IMR-90 (cell line): ENCODE results near the gene RAI14. TPM values are rescaled to one million over a fixed set of nuclear protein-coding genes. Genes with fewer than 3 reads are reported as not detected.

Source experiments
- ATAC-seq: fragments of 200-7000 bp; cut with Tn5 transposase; 2 replicates; pipeline ENCODE4 v1.9.1; 2020; ENCODE audit warnings: low read depth, mild to moderate bottlenecking, moderate library complexity
- BruUV-seq: library from RNA; stranded (reverse); fragments of 400-500 nt; replicated peaks from 2 replicates; lab custom pipeline; 2021; lab: Mats Ljungman, UMichigan
- CTCF ChIA-PET: fragments of 300-600 bp; formaldehyde crosslinking; extraction: SDS; loops from one replicate; lab custom pipeline; 2021; ENCODE audit warnings: antibody characterized with exemption; lab: Yijun Ruan, JAX
- POLR2A ChIA-PET: fragments of 300-600 bp; sonication (Branson Sonifier 250); formaldehyde crosslinking; loops from one replicate; lab custom pipeline; 2022; ENCODE audit warnings: antibody characterized with exemption; ENCODE audit not compliant: unreplicated experiment; lab: Charles Lee
- DNase-seq: peaks from one replicate; pipeline ENCODE4 v3.0.0; 2013
- H2AFZ ChIP-seq: replicated peaks from 2 replicates; pipeline ENCODE3; 2013; ENCODE audit warnings: low read length, mild to moderate bottlenecking; ENCODE audit not compliant: poor library complexity
- H2AK5ac ChIP-seq: 2 replicates; pipeline ENCODE4 v1.6.1; 2013; ENCODE audit warnings: low read depth, low read length, inconsistent platforms
- H2AK9ac ChIP-seq: replicated peaks from 2 replicates; pipeline ENCODE3; 2013; ENCODE audit warnings: mild to moderate bottlenecking, low read depth, low read length, moderate library complexity; ENCODE audit not compliant: poor library complexity
- H2BK120ac ChIP-seq: 2 replicates; pipeline ENCODE4 v1.6.1; 2013; ENCODE audit warnings: low read depth, low read length, inconsistent platforms
- H2BK15ac ChIP-seq: 3 replicates; pipeline ENCODE4 v1.6.1; 2013; ENCODE audit warnings: low read depth, low read length, inconsistent platforms
- H2BK20ac ChIP-seq: 2 replicates; pipeline ENCODE4 v1.6.1; 2013; ENCODE audit warnings: low read depth, mild to moderate bottlenecking, inconsistent platforms, low read length, moderate library complexity
- H2BK5ac ChIP-seq: 2 replicates; pipeline ENCODE4 v1.6.1; 2013; ENCODE audit warnings: mild to moderate bottlenecking, low read depth, low read length, inconsistent platforms; ENCODE audit not compliant: poor library complexity, severe bottlenecking
- H3K14ac ChIP-seq: replicated peaks from 2 replicates; pipeline ENCODE4 v1.6.1; 2013; ENCODE audit warnings: low read depth, low read length, inconsistent platforms
- H3K18ac ChIP-seq: 2 replicates; pipeline ENCODE4 v1.6.1; 2013; ENCODE audit warnings: low read depth, low read length, control low read depth
- H3K23ac ChIP-seq: 2 replicates; pipeline ENCODE4 v1.6.1; 2013; ENCODE audit warnings: low read depth, low read length, inconsistent platforms
- H3K27ac ChIP-seq: 2 replicates; pipeline ENCODE4 v1.5.1; 2013; ENCODE audit warnings: mild to moderate bottlenecking, control low read depth, low read length; ENCODE audit not compliant: insufficient read depth
- H3K27me3 ChIP-seq: 2 replicates; pipeline ENCODE4 v1.6.1; 2013; ENCODE audit warnings: low read length; ENCODE audit not compliant: control insufficient read depth, insufficient read depth
- H3K36me3 ChIP-seq: 2 replicates; pipeline ENCODE4 v1.6.1; 2013; ENCODE audit warnings: low read length, mixed read lengths; ENCODE audit not compliant: control insufficient read depth, insufficient read depth
- H3K4ac ChIP-seq: 2 replicates; pipeline ENCODE4 v1.6.1; 2013; ENCODE audit warnings: low read depth, low read length, inconsistent platforms
- H3K4me1 ChIP-seq: 2 replicates; pipeline ENCODE4 v1.6.1; 2013; ENCODE audit warnings: low read length, mixed read lengths; ENCODE audit not compliant: control insufficient read depth, insufficient read depth
- H3K4me2 ChIP-seq: 2 replicates; pipeline ENCODE4 v1.6.1; 2013; ENCODE audit warnings: low read depth, mild to moderate bottlenecking, control low read depth, low read length, moderate library complexity
- H3K4me3 ChIP-seq: 2 replicates; pipeline ENCODE4 v1.5.1; 2013; ENCODE audit warnings: low read depth, mild to moderate bottlenecking, control low read depth, low read length, moderate library complexity; ENCODE audit not compliant: insufficient read depth
- H3K56ac ChIP-seq: 2 replicates; pipeline ENCODE4 v1.6.1; 2013; ENCODE audit warnings: low read length, inconsistent platforms; ENCODE audit not compliant: insufficient read depth; ENCODE audit errors: extremely low read depth
- H3K79me1 ChIP-seq, 2 experiments: 2 replicates each; pipeline ENCODE4 v1.6.1; 2013; ENCODE audit warnings: low read length in 2 of 2, inconsistent platforms in 1 of 2, low read depth in 1 of 2
- H3K9ac ChIP-seq: 2 replicates; pipeline ENCODE4 v1.6.1; 2013; ENCODE audit warnings: low read depth, low read length, control low read depth
- H3K9me1 ChIP-seq: 2 replicates; pipeline ENCODE4 v1.6.1; 2013; ENCODE audit warnings: low read length, inconsistent platforms; ENCODE audit not compliant: insufficient read depth
- H3K9me3 ChIP-seq: 2 replicates; pipeline ENCODE4 v1.6.1; 2013; ENCODE audit warnings: low read length; ENCODE audit not compliant: control insufficient read depth, insufficient read depth
- H4K20me1 ChIP-seq: 2 replicates; pipeline ENCODE4 v1.6.1; 2013; ENCODE audit warnings: low read length, inconsistent platforms; ENCODE audit not compliant: insufficient read depth
- H4K5ac ChIP-seq: 2 replicates; pipeline ENCODE4 v1.6.1; 2013; ENCODE audit warnings: mild to moderate bottlenecking, low read depth, low read length, control low read depth
- H4K8ac ChIP-seq, 2 experiments: 2 replicates each; pipeline ENCODE4 v1.6.1; 2013; ENCODE audit warnings: low read depth in 2 of 2, low read length in 2 of 2, control low read depth in 1 of 2, inconsistent platforms in 1 of 2
- H4K91ac ChIP-seq: 2 replicates; pipeline ENCODE4 v1.6.1; 2013; ENCODE audit warnings: low read depth, low read length, inconsistent platforms; ENCODE audit not compliant: insufficient read depth
- BHLHE40 ChIP-seq: fragments of 150-350 bp; IDR thresholded peaks from 2 replicates; pipeline ENCODE4 v1.6.1; 2016; ENCODE audit warnings: mild to moderate bottlenecking, low read depth, low read length
- CEBPB ChIP-seq: IDR thresholded peaks from 2 replicates; pipeline ENCODE4 v1.6.1; 2012; ENCODE audit warnings: low read depth, low read length, improper control_type of control experiment
- CHD1 ChIP-seq: IDR thresholded peaks from 2 replicates; pipeline ENCODE4 v1.6.1; 2012; ENCODE audit warnings: low read depth, low read length, improper control_type of control experiment
- CTCF ChIP-seq: conservative IDR thresholded peaks from 2 replicates; pipeline ENCODE4 v1.5.1; 2012; ENCODE audit warnings: mild to moderate bottlenecking, low read depth, low read length, improper control_type of control experiment
- ELK1 ChIP-seq: fragments of 150-350 bp; IDR thresholded peaks from 2 replicates; pipeline ENCODE4 v1.6.1; 2016; ENCODE audit warnings: low read depth, mild to moderate bottlenecking, low read length, moderate library complexity, borderline replicate concordance
- FOS ChIP-seq: fragments of 150-350 bp; IDR thresholded peaks from 2 replicates; pipeline ENCODE4 v1.6.1; 2016; ENCODE audit warnings: low read depth, low read length
- MAFK ChIP-seq: IDR thresholded peaks from 2 replicates; pipeline ENCODE4 v1.6.1; 2012; ENCODE audit warnings: low read depth, low read length, improper control_type of control experiment
- MAZ ChIP-seq: IDR thresholded peaks from 2 replicates; pipeline ENCODE4 v1.6.1; 2012; ENCODE audit warnings: low read depth, mild to moderate bottlenecking, low read length, improper control_type of control experiment, moderate library complexity, borderline replicate concordance
- MXI1 ChIP-seq: IDR thresholded peaks from 2 replicates; pipeline ENCODE4 v1.6.1; 2012; ENCODE audit warnings: low read depth, mild to moderate bottlenecking, low read length, moderate library complexity, borderline replicate concordance
- NFE2L2 ChIP-seq: fragments of 150-350 bp; IDR thresholded peaks from 2 replicates; pipeline ENCODE4 v1.6.1; 2016; ENCODE audit warnings: low read depth, mild to moderate bottlenecking, low read length
- POLR2A ChIP-seq: IDR thresholded peaks from 2 replicates; pipeline ENCODE4 v1.6.1; 2012; ENCODE audit warnings: mild to moderate bottlenecking, low read depth, low read length
- RAD21 ChIP-seq: IDR thresholded peaks from 2 replicates; pipeline ENCODE4 v1.6.1; 2012; ENCODE audit warnings: low read length, improper control_type of control experiment
- RCOR1 ChIP-seq: IDR thresholded peaks from 2 replicates; pipeline ENCODE4 v1.6.1; 2012; ENCODE audit warnings: mild to moderate bottlenecking, low read length, improper control_type of control experiment; ENCODE audit not compliant: insufficient replicate concordance
- RFX5 ChIP-seq: IDR thresholded peaks from 2 replicates; pipeline ENCODE4 v1.8.0; 2012; ENCODE audit warnings: low read depth, mild to moderate bottlenecking, low read length, moderate library complexity
- SMC3 ChIP-seq: fragments of 150-350 bp; IDR thresholded peaks from 2 replicates; pipeline ENCODE4 v1.6.1; 2016; ENCODE audit warnings: low read depth, mild to moderate bottlenecking, antibody characterized with exemption, low read length, moderate library complexity
- USF2 ChIP-seq: fragments of 150-350 bp; IDR thresholded peaks from 2 replicates; pipeline ENCODE4 v1.6.1; 2017; ENCODE audit warnings: mild to moderate bottlenecking, antibody characterized with exemption, low read length, low read depth
- WGBS, 2 experiments: methylation state at CpG; one replicate each; pipeline versions ENCODE4 v1.1.5 to v1.1.7; 2013; ENCODE audit warnings: missing lambda C conversion rate in 2 of 2; ENCODE audit not compliant: insufficient read length in 1 of 2; ENCODE audit errors: extremely low coverage in 2 of 2; 5-methylcytosine and 5-hydroxymethylcytosine counted together
- dilution Hi-C: fragments of 300-500 bp; cut with HindIII; formaldehyde crosslinking; loops from one replicate; pipeline ENCODE4 v1.14.3; 2018; ENCODE audit warnings: low sequenced_read_pairs; ENCODE audit not compliant: unreplicated experiment
- in situ Hi-C: fragments of 300-500 bp; cut with MboI; formaldehyde crosslinking; loops from 3 replicates; pipeline ENCODE4 v1.14.3; 2019; ENCODE audit warnings: low sequenced_read_pairs, inconsistent platforms, mixed read lengths
- intact Hi-C: fragments of 100-400 bp; cut with micrococcal nuclease; formaldehyde crosslinking; loops from 2 replicates; pipeline ENCODE4 v1.10.0; 2022
- polyA plus RNA-seq, 3 experiments: library from polyadenylated mRNA; depleted of rRNA; stranded (reverse); fragments of >200 nt; gene quantifications; 2 replicates each; pipeline ENCODE4 v1.2.3, GENCODE V29; 2012; ENCODE audit warnings: low replicate concordance in 1 of 3
- total RNA-seq: library from RNA; depleted of rRNA; stranded (reverse); fragments of >200 nt; gene quantifications from 2 replicates; pipeline ENCODE4 v1.2.3, GENCODE V29; 2012

The RAI14 gene
- total and polyA plus RNA-seq, 2 of the 4 experiments (the other 2 are of a cell fraction), result 221 to 267 TPM

GRCh38 chr5:34811706-34812105 is 155.6 kb downstream of the RAI14 start:
- Histone ChIP-seq H3K56ac (no peak overlapping the region), H3K18ac (no peak overlapping the region), H3K4me3 (no peak overlapping the region), H2AFZ (no peak overlapping the region), H2BK15ac (no peak overlapping the region), H2BK120ac (no peak overlapping the region), H2BK5ac (no peak overlapping the region), H3K14ac (no peak overlapping the region), H3K27me3 (no peaks in the 10 kb centered on the region), H4K8ac (no peak overlapping the region), H2AK9ac (no peak overlapping the region), H4K5ac (no peak overlapping the region), H2AK5ac (no peak overlapping the region), H4K91ac (no peak overlapping the region), H4K20me1 (peaks cover 8% of the 10 kb centered on the region), H3K27ac (no peak overlapping the region), H3K4me1 (no peaks in the 10 kb centered on the region), H3K79me1 (peaks cover 22 to 32% of the 10 kb centered on the region in 2 experiments), H3K4ac (no peak overlapping the region), H2BK20ac (no peak overlapping the region), H3K9ac (no peak overlapping the region), H3K23ac (no peak overlapping the region), H3K9me3 (no peaks in the 10 kb centered on the region), H3K36me3 (peaks cover 34% of the 10 kb centered on the region), H3K9me1 (peaks cover 14% of the 10 kb centered on the region), H3K4me2 (no peak overlapping the region)
- no TSS peak for BruUV-seq
- CTCF ChIA-PET, result no interaction called here
- ATAC-seq (no peak), DNase-seq (no peak)
- whole genome bisulfite sequencing, 2 experiments, result no CpG with 5 or more reads among the region's 1 CpG
- dilution Hi-C loops (no loop called here), intact Hi-C loops (loop anchor here (5.0 kb wide), 1 partner anchor 284 kb away; no protein-coding TSS in a partner anchor), in situ Hi-C loops (no loop called here)
- POLR2A ChIA-PET, result no interaction called here
- no peak for TF ChIP-seq MAZ
- no peak for TF ChIP-seq NFE2L2
- no peak for TF ChIP-seq RCOR1
- no peak for TF ChIP-seq RFX5
- TF ChIP-seq FOS, result no peak
- TF ChIP-seq SMC3, result no peak
- no peak for TF ChIP-seq POLR2A
- TF ChIP-seq MAFK, result no peak
- TF ChIP-seq CTCF, result no peak
- TF ChIP-seq MXI1, result no peak
- TF ChIP-seq CHD1, result no peak
- TF ChIP-seq USF2, result no peak
- no peak for TF ChIP-seq RAD21
- no peak for TF ChIP-seq CEBPB
- no peak for TF ChIP-seq ELK1
- TF ChIP-seq BHLHE40, result no peak
